Measurements from ENCODE around the gene HEG1. TPM values are rescaled to one million over a fixed set of nuclear protein-coding genes. Genes with fewer than 3 reads are reported as not detected.

The HEG1 gene
- total and polyA plus RNA-seq, 2 of the 8 experiments (the other 6 are each of a cell fraction or from before 2014, with no cell fraction given), result 5.3 to 9.7 TPM

DNA sequence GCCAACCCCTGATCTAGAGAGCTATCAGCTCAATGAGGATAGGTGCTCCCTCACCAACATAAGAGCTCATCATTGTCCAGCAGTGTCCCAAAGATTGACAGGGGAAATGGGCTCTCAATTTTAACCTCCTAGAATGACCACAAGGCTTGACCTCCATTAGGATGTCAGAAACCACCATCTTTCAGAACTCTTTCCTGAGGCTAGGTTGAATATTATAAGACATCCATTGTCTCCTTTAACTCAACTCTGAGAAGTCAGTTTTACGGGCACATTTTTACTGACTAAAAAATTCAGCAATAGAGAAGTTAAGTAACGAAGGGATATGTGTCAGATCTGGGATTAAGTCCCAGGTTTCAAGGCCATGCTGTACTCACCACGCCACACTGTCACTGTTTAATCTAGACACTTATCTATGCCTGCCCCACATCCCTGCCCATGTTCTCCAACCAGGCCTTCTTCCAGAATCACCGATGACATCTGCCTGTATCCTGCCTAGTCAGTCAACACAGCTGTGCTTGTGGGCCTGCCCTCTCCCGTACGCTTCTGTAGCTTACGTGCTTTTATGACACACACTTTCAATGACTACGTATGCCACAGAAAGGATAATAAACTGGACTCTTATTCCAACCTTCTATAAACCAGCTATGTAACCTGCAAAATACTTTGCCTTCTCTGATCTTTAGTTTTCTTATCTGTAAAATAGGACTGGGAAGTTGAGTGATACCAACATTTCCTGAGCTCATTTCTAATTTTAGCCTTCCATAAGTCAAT is 104.1 kb downstream of the HEG1 start (continued):
- no peak for TF ChIP-seq EZH2 (IDR thresholded peaks at IDR 0.05; ENCODE audit: low read depth, low read length, severe bottlenecking)
- TF ChIP-seq, protein P1, sequence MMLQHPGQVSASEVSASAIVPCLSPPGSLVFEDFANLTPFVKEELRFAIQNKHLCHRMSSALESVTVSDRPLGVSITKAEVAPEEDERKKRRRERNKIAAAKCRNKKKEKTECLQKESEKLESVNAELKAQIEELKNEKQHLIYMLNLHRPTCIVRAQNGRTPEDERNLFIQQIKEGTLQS (IDR thresholded peaks at IDR 0.05; ENCODE audit: insufficient read depth, low read depth, low read length), result no peak
- TF ChIP-seq POLR2AphosphoS5 (IDR thresholded peaks at IDR 0.05; ENCODE audit: low read depth, low read length), result no peak
- TF ChIP-seq CHD2 (IDR thresholded peaks at IDR 0.05; ENCODE audit: low read length), result no peak
- TF ChIP-seq, protein P2, sequence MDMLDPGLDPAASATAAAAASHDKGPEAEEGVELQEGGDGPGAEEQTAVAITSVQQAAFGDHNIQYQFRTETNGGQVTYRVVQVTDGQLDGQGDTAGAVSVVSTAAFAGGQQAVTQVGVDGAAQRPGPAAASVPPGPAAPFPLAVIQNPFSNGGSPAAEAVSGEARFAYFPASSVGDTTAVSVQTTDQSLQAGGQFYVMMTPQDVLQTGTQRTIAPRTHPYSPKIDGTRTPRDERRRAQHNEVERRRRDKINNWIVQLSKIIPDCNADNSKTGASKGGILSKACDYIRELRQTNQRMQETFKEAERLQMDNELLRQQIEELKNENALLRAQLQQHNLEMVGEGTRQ (IDR thresholded peaks at IDR 0.05; ENCODE audit: low read length), result no peak
- no peak for TF ChIP-seq SP2 (IDR thresholded peaks at IDR 0.05; ENCODE audit: low read length)

Data from H1 (cell line).